Psoas muscle (tissue), 8 donors: ENCODE data around the gene RPL38. TPM values are rescaled to one million over a fixed set of nuclear protein-coding genes. Genes with fewer than 3 reads are reported as not detected.

Source experiments
- ATAC-seq, 4 donors: fragments of 200-7000 bp; cut with Tn5 transposase; one replicate each; pipeline ENCODE4 v1.9.1; 2020; ENCODE audit warnings: moderate library complexity in 3 of 4, mild to moderate bottlenecking in 2 of 4
- DNase-seq, 2 donors: peaks; one replicate each; pipeline ENCODE4 v3.0.0-alpha.2; 2020
- H3K27ac ChIP-seq: fragments of 200-600 bp; one replicate; pipeline ENCODE4 v1.8.0; 2022
- H3K27me3 ChIP-seq, 3 donors: fragments of 200-600 bp in 1 of 3; one replicate each; pipeline versions ENCODE4 v1.6.1 to v1.8.0; 2013 to 2022; ENCODE audit warnings: low read length in 2 of 3, mild to moderate bottlenecking in 2 of 3, moderate library complexity in 1 of 3; ENCODE audit not compliant: insufficient read depth in 3 of 3
- H3K36me3 ChIP-seq, 2 donors: fragments of 200-600 bp in 1 of 2; one replicate each; pipeline versions ENCODE4 v1.6.1 to v1.8.0; 2013 to 2022; ENCODE audit warnings: low read depth in 1 of 2, mild to moderate bottlenecking in 1 of 2, moderate library complexity in 1 of 2; ENCODE audit not compliant: insufficient read depth in 1 of 2
- H3K4me1 ChIP-seq: fragments of 200-600 bp; one replicate; pipeline ENCODE4 v1.8.0; 2022
- H3K4me3 ChIP-seq: fragments of 200-600 bp; one replicate; pipeline ENCODE4 v1.8.0; 2022; ENCODE audit warnings: mild to moderate bottlenecking
- H3K9me3 ChIP-seq: fragments of 200-600 bp; one replicate; pipeline ENCODE4 v1.8.0; 2022
- WGBS, 3 donors: extraction: QIAGEN DNeasy Blood & Tissue Kit; methylation state at CpG; one replicate each; pipeline versions ENCODE4 v1.1.6 to v1.1.7; 2013; 5-methylcytosine and 5-hydroxymethylcytosine counted together
- intact Hi-C, 2 donors: fragments of 100-400 bp; cut with DNase I; formaldehyde crosslinking; loops; one replicate each; pipeline versions ENCODE4 v1.11.0 to v1.14.2; 2022
- polyA plus RNA-seq, 3 donors: library from polyadenylated mRNA; stranded (reverse); fragments of 200-250 nt; gene quantifications; one replicate each; pipeline ENCODE4 v1.2.3, GENCODE V29; 2013
- total RNA-seq, 4 donors: library from RNA; stranded (reverse); fragmentation: NEBNext Ultra II Directional in 2 of 4; extraction: Animal tissue kit (Norgen Biotek cat#: 25700) in 2 of 4; gene quantifications; one replicate each; pipeline versions ENCODE4 v1.2.1 to v1.2.4, GENCODE V29; 2021 to 2023
- TF ChIP-seq, protein P1 (sequence below): fragments of 200-600 bp; IDR thresholded peaks from one replicate; pipeline ENCODE4 v1.8.0; 2022; ENCODE audit warnings: antibody characterized with exemption
- donor health status: healthy with polysubstance abuse.
- donor health status: DM: no; HTN: no; CAD: no; lungs with moderate emphysema.
- donor health status: Bipolar disorder and iron deficiency.
- donor health status: healthy.
- donor health status: DM: yes; HTN: yes; CAD: no.
- donor health status: DM: no; HTN: no; CAD: no.
- donor health status: DM: no; HTN: no; CAD: no.
- donor health status: DM: yes; HTN: yes; CAD: no.

The RPL38 gene
- total and polyA plus RNA-seq, 7 donors = 1,032 to 1,956 (median 1,360) TPM

DNA sequence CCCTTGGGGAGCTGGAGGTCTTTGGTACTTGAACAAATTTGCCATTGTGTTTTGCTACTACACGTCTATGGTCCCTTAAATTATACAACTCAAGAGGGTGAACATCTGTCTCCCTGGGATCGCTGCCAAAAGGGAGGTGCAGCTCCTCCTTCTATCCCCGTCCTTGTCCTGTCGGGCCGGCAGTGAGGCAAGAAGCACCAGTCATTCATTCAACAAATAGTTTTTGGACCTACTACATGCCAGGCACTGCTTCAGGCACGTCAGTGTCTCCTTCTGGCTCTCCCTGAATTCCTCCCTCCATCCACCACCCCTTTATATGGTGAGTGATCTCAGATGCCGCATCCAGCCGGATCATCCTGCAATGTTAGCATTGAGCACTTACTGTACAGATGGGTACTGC lies 2.2 kb upstream of the RPL38 start:
- no peak for ATAC-seq
- Histone ChIP-seq H3K4me3 (no peak overlapping the region), H3K4me1 (peaks cover 21% of the 10 kb centered on the region), H3K36me3 (peaks cover 0 to 21% of the 10 kb centered on the region in 2 donors), H3K27me3 (peaks cover 0 to 3% (median 2%) of the 10 kb centered on the region in 3 donors), H3K27ac (no peak overlapping the region), H3K9me3 (no peaks in the 10 kb centered on the region)
- TF ChIP-seq, protein P1, sequence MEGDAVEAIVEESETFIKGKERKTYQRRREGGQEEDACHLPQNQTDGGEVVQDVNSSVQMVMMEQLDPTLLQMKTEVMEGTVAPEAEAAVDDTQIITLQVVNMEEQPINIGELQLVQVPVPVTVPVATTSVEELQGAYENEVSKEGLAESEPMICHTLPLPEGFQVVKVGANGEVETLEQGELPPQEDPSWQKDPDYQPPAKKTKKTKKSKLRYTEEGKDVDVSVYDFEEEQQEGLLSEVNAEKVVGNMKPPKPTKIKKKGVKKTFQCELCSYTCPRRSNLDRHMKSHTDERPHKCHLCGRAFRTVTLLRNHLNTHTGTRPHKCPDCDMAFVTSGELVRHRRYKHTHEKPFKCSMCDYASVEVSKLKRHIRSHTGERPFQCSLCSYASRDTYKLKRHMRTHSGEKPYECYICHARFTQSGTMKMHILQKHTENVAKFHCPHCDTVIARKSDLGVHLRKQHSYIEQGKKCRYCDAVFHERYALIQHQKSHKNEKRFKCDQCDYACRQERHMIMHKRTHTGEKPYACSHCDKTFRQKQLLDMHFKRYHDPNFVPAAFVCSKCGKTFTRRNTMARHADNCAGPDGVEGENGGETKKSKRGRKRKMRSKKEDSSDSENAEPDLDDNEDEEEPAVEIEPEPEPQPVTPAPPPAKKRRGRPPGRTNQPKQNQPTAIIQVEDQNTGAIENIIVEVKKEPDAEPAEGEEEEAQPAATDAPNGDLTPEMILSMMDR = no peak
- intact Hi-C loops = no loop called here
- 13 to 20% (median 17%) methylated on average over 8 of the region's 8 CpGs for WGBS, 3 donors
- DNase-seq = no peak

DNA sequence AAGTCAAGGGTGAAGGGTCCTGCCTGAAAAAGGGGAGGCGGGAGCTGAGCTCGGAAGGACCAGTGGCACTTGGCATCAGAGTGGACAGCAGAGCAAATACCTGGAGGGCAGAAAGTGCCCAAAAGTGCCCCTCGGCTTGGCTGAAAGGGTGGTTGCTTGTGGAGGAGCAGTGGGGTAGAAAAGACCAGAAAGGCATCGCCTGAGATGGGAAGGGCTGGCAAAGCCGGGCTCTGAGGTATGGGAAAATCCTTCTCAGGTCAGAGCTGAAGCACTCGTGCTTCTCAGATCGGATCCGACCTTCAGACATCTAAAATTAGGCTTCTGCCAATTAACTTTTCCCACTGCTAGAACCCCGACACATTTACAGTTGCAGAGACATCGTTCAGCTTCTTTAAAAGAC lies 1.5 kb upstream of the RPL38 start:
- WGBS, 3 donors = 72 to 81% (median 77%) methylated on average over 10 of the region's 10 CpGs
- TF ChIP-seq, protein P1 = no peak
- H3K9me3 ChIP-seq = no peaks in the 10 kb centered on the region
- H3K27ac ChIP-seq = no peak overlapping the region
- intact Hi-C loops = no loop called here
- no peak for ATAC-seq
- H3K4me3 ChIP-seq = no peak overlapping the region
- peaks cover 0 to 26% of the 10 kb centered on the region in 2 donors for H3K36me3 ChIP-seq
- no peaks in the 10 kb centered on the region for H3K27me3 ChIP-seq
- DNase-seq = no peak
- H3K4me1 ChIP-seq = peaks cover 25% of the 10 kb centered on the region

DNA sequence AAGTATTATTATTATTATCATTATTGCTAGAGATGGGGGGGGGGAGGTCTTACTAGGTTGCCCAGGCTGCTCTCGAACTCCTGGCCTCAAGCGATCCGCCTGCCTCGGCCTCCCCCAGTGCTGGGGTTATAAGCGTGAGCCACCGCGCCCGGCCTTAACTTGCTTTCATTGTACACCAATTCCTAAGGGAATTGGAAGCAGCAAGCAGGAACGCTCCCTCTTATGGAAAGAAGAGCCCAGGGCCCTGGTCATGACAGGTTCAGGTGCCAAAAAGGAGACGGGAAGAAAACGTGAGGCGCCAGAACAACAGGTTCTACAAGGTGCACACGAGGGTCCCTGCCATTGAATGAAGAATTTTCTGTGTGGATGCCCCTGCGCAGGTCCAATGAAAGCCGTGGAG lies 540 bp upstream of the RPL38 start:
- WGBS, 3 donors = 10 to 23% (median 19%) methylated on average over 15 of the region's 15 CpGs
- H3K27me3 ChIP-seq = no peaks in the 10 kb centered on the region
- peaks cover 35% of the 10 kb centered on the region for H3K4me1 ChIP-seq
- no peak overlapping the region for H3K27ac ChIP-seq
- H3K36me3 ChIP-seq = peaks cover 0 to 36% of the 10 kb centered on the region in 2 donors
- H3K9me3 ChIP-seq = no peaks in the 10 kb centered on the region
- intact Hi-C loops = no loop called here
- TF ChIP-seq, protein P1 = no peak
- ATAC-seq (no peak), DNase-seq (no peak)
- H3K4me3 ChIP-seq = peak overlapping the region; percentile 95

DNA sequence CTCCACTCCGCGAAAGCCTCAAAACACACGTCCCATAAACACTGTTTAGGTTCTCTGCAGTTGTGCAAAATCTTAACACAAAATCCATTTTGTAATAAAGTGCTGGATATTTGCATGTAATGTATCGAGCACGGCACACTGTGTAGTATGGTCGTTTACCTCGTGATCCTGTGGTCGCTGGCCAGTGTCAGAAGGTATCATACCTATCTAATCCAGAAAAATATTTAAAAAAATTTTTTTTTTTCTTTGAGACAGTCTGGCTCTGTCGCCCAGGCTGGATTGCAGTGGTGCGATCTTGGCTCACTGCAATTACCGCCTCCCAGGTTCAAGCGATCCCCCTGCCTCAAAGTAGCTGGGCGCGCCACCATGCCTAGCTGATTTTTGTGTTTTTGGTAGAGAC lies 996 bp downstream of the RPL38 start:
- TF ChIP-seq, protein P1 = no peak
- H3K4me1 ChIP-seq = peaks cover 43% of the 10 kb centered on the region
- DNase-seq = no peak
- H3K27ac ChIP-seq = peak overlapping the region; percentile 93
- peak overlapping the region; percentile 95 for H3K4me3 ChIP-seq
- WGBS, 3 donors = 42 to 46% (median 43%) methylated on average over 14 of the region's 14 CpGs
- intact Hi-C loops = no loop called here
- peaks cover 4 to 52% of the 10 kb centered on the region in 2 donors for H3K36me3 ChIP-seq
- no peak for ATAC-seq
- no peaks in the 10 kb centered on the region for H3K9me3 ChIP-seq
- H3K27me3 ChIP-seq = no peaks in the 10 kb centered on the region

DNA sequence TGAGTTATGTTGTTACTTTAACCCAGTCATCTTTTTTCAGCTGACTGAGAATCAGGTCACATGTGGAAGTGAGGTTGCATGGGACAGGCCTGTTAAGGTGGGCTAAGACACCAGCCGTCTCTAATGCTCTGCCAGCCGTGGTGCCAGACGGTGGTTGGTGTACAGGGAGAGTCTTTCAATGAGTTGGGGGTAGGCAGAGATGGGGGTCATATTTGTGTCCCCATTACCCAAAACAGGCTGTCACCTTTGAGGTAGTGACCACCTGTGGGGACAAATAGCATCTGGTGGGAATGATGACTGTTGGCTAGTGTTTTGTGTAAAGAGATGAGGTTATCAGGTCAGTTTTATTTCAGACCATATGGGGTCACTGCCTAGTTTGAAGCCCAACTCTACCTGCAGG lies 1.8 kb downstream of the RPL38 start:
- TF ChIP-seq, protein P1 = no peak
- Histone ChIP-seq H3K27me3 (no peaks in the 10 kb centered on the region), H3K4me3 (peak overlapping the region; percentile 95), H3K36me3 (peaks cover 4 to 60% of the 10 kb centered on the region in 2 donors), H3K4me1 (peaks cover 47% of the 10 kb centered on the region), H3K27ac (peak overlapping the region; percentile 93), H3K9me3 (no peaks in the 10 kb centered on the region)
- DNase-seq (no peak), ATAC-seq (no peak)
- 60 to 78% (median 66%) methylated on average over 3 of the region's 3 CpGs for WGBS, 3 donors
- intact Hi-C loops = no loop called here
